B cell (primary cell): ENCODE results near the gene TBC1D1. TPM values are rescaled to one million over a fixed set of nuclear protein-coding genes. Genes with fewer than 3 reads are reported as not detected.

ENCODE experiments used
- ATAC-seq: fragments of 200-7000 bp; cut with Tn5 transposase; one replicate; pipeline ENCODE4 v1.10.0; 2021; ENCODE audit warnings: low read depth, mild to moderate bottlenecking, moderate number of reproducible peaks, moderate library complexity
- CTCF ChIA-PET: fragments of 350-600 bp; sonication (Branson Sonifier 250); formaldehyde crosslinking; loops from one replicate; lab custom pipeline; 2021; ENCODE audit warnings: antibody characterized with exemption, inconsistent platforms; lab: Charles Lee
- POLR2A ChIA-PET: fragments of 350-600 bp; sonication (Branson Sonifier 250); formaldehyde crosslinking; loops from one replicate; lab custom pipeline; 2021; ENCODE audit warnings: antibody characterized with exemption; lab: Charles Lee
- DNase-seq: peaks from one replicate; pipeline ENCODE4 v3.0.0; 2013
- H2AFZ ChIP-seq: 2 replicates; pipeline ENCODE4 v1.6.1; 2012; ENCODE audit warnings: mild to moderate bottlenecking, low read depth, low read length; ENCODE audit not compliant: insufficient read depth, poor library complexity, severe bottlenecking
- H3K27ac ChIP-seq, 2 donors: 1 replicate in 1 of 2; 2 replicates in 1 of 2; pipeline ENCODE4 v1.5.1; 2012 to 2013; ENCODE audit warnings: low read length in 2 of 2, mild to moderate bottlenecking in 2 of 2, moderate library complexity in 1 of 2
- H3K27me3 ChIP-seq, 4 experiments: fragments of 200-600 bp in 1 of 4; sonication (generic) in 1 of 4; replicated peaks in 1 of 4; 1 replicate in 2 of 4; 2 replicates in 2 of 4; pipeline versions ENCODE4 v1.6.1 to v1.7.0; 2013 to 2016; ENCODE audit warnings: low read length in 3 of 4, mild to moderate bottlenecking in 2 of 4, mixed read lengths in 1 of 4, moderate library complexity in 1 of 4; ENCODE audit not compliant: insufficient read depth in 4 of 4, control insufficient read depth in 3 of 4; ENCODE audit errors: control extremely low read depth in 1 of 4
- H3K36me3 ChIP-seq, 2 experiments: replicated peaks in 1 of 2; 1 replicate in 1 of 2; 2 replicates in 1 of 2; pipeline versions ENCODE4 v1.6.1 to v1.7.1; 2013; ENCODE audit warnings: low read length in 1 of 2; ENCODE audit not compliant: insufficient read depth in 2 of 2, control insufficient read depth in 1 of 2; ENCODE audit errors: control extremely low read depth in 1 of 2, extremely low read depth in 1 of 2
- H3K4me1 ChIP-seq, 2 donors: fragments of 200-600 bp in 1 of 2; sonication (generic) in 1 of 2; 1 replicate in 1 of 2; 2 replicates in 1 of 2; pipeline versions ENCODE4 v1.5.1 to v1.6.1; 2013 to 2017; ENCODE audit warnings: low read length in 2 of 2; ENCODE audit not compliant: control insufficient read depth in 2 of 2, insufficient read depth in 2 of 2
- H3K4me2 ChIP-seq: replicated peaks from 2 replicates; pipeline ENCODE3; 2012; ENCODE audit warnings: mild to moderate bottlenecking, low read depth, low read length; ENCODE audit not compliant: poor library complexity, severe bottlenecking
- H3K4me3 ChIP-seq, 5 experiments: fragments of 200-600 bp in 1 of 5; sonication (generic) in 1 of 5; 1 replicate in 3 of 5; 2 replicates in 2 of 5; pipeline versions ENCODE4 v1.5.1 to v1.7.0; 2011 to 2016; ENCODE audit warnings: low read length in 4 of 5, mild to moderate bottlenecking in 4 of 5, low read depth in 2 of 5, control low read depth in 1 of 5, moderate library complexity in 1 of 5; ENCODE audit not compliant: insufficient read depth in 1 of 5; ENCODE audit errors: control extremely low read depth in 1 of 5, extremely low read depth in 1 of 5
- H3K79me2 ChIP-seq: fragments of 200-600 bp; sonication (generic); one replicate; pipeline ENCODE4 v1.6.0; 2016; ENCODE audit warnings: low read length; ENCODE audit not compliant: control insufficient read depth, insufficient read depth
- H3K9ac ChIP-seq: fragments of 200-600 bp; sonication (generic); 2 replicates; pipeline ENCODE4 v1.6.1; 2017; ENCODE audit warnings: mild to moderate bottlenecking, low read length, moderate library complexity
- H3K9me3 ChIP-seq, 3 donors: one replicate each; pipeline versions ENCODE4 v1.6.1 to v1.7.1; 2013; ENCODE audit warnings: low read length in 2 of 3; ENCODE audit not compliant: control insufficient read depth in 2 of 3, insufficient read depth in 1 of 3; ENCODE audit errors: control extremely low read depth in 1 of 3
- H4K20me1 ChIP-seq: 2 replicates; pipeline ENCODE4 v1.6.0; 2012; ENCODE audit warnings: mild to moderate bottlenecking, low read length; ENCODE audit not compliant: insufficient read depth, control insufficient read depth, poor library complexity, severe bottlenecking
- H3K27ac Mint-ChIP-seq: one replicate; pipeline ENCODE4 v1.8.0; 2021; ENCODE audit warnings: mixed read lengths
- H3K27me3 Mint-ChIP-seq: one replicate; pipeline ENCODE4 v1.8.0; 2021; ENCODE audit warnings: mixed read lengths
- H3K4me1 Mint-ChIP-seq: one replicate; pipeline ENCODE4 v1.8.0; 2021; ENCODE audit warnings: mixed read lengths
- H3K4me3 Mint-ChIP-seq: one replicate; pipeline ENCODE4 v1.8.0; 2021; ENCODE audit warnings: mixed read lengths
- H3K9me3 Mint-ChIP-seq: one replicate; pipeline ENCODE4 v1.8.0; 2022; ENCODE audit warnings: mixed read lengths; ENCODE audit not compliant: insufficient read depth
- EZH2 ChIP-seq: IDR thresholded peaks from 2 replicates; pipeline ENCODE4 v1.6.1; 2012; ENCODE audit warnings: borderline replicate concordance, low read depth, mild to moderate bottlenecking, moderate library complexity, low read length; ENCODE audit not compliant: insufficient read depth, poor library complexity, severe bottlenecking
- WGBS: methylation state at CpG from one replicate; pipeline ENCODE4 v1.1.5; 2013; ENCODE audit warnings: missing lambda C conversion rate; ENCODE audit not compliant: insufficient coverage; 5-methylcytosine and 5-hydroxymethylcytosine counted together
- intact Hi-C: fragments of 100-400 bp; cut with micrococcal nuclease; formaldehyde crosslinking; loops from one replicate; pipeline ENCODE4 v1.10.0; 2022
- polyA plus RNA-seq: library from polyadenylated mRNA; depleted of rRNA; stranded (reverse); fragments of >200 nt; gene quantifications from 2 replicates; pipeline ENCODE4 v1.2.3, GENCODE V29; 2012
- total RNA-seq, 2 donors: library from RNA; stranded (reverse); fragments of 120-200 nt in 1 of 2; gene quantifications; 1 replicate in 1 of 2; 2 replicates in 1 of 2; pipeline versions ENCODE4 v1.2.3 to v1.2.4, GENCODE V29; 2013 to 2022
- TF ChIP-seq, protein P1 (sequence below): fragments of 200-600 bp; IDR thresholded peaks from one replicate; pipeline ENCODE4 v1.8.0; 2022; ENCODE audit warnings: antibody characterized with exemption, mild to moderate bottlenecking

TBC1D1 gene
- total and polyA plus RNA-seq, 2 donors (not counting 1 experiment from before 2014, with no cell fraction given), result 88.2 to 98.7 TPM

DNA sequence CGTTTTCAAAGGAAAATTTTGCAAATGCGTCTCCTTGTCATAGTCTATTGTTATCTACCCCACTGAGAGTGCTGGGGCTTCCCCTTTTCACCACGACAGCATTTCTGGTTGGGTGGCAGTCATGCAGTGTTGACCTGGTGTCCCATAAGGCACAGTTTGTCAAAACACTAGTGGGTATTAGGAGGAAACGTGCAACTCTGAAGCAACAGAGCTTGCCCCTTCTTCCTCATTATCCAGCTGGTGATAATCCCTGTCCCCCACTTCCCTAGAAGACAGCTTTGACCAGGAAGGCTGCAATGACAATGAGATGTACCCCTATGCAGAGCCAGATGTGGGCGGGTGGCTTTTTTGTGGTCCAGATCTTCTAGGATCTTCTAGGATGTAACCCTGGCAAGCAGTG lies 1.8 kb downstream of the TBC1D1 start:
- peak; percentile 61 for ATAC-seq
- H3K4me3 ChIP-seq, result peak overlapping the region in 4 of 5 experiments; percentile 72 to 91 (median 72)
- no peaks in the 10 kb centered on the region for H3K27me3 ChIP-seq
- Mint-ChIP-seq H3K27ac (peak overlapping the region; percentile 98), H3K4me3 (peak overlapping the region; percentile 91), H3K4me1 (peaks cover 71% of the 10 kb centered on the region), H3K27me3 (no peaks in the 10 kb centered on the region), H3K9me3 (no peaks in the 10 kb centered on the region)
- H3K27ac ChIP-seq, result peak overlapping the region; percentile 92 to 95
- H3K4me1 ChIP-seq, result peaks cover 51 to 58% of the 10 kb centered on the region in 2 donors
- ChIA-PET CTCF (interaction anchor here (1.1 to 4.0 kb wide), 5 partner anchors 42 to 143 kb away, joined by 3 to 23 read pairs (median 8); no protein-coding TSS in a partner anchor), POLR2A (interaction anchor here (3.0 kb wide), 1 partner anchor 66 kb away, joined by 20 read pairs; the partner anchor contains the start of gene PGM2)
- peaks cover 0 to 3% of the 10 kb centered on the region in 2 experiments for H3K36me3 ChIP-seq
- H3K9me3 ChIP-seq, result no peaks in the 10 kb centered on the region
- TF ChIP-seq EZH2, result no peak
- TF ChIP-seq, protein P1, sequence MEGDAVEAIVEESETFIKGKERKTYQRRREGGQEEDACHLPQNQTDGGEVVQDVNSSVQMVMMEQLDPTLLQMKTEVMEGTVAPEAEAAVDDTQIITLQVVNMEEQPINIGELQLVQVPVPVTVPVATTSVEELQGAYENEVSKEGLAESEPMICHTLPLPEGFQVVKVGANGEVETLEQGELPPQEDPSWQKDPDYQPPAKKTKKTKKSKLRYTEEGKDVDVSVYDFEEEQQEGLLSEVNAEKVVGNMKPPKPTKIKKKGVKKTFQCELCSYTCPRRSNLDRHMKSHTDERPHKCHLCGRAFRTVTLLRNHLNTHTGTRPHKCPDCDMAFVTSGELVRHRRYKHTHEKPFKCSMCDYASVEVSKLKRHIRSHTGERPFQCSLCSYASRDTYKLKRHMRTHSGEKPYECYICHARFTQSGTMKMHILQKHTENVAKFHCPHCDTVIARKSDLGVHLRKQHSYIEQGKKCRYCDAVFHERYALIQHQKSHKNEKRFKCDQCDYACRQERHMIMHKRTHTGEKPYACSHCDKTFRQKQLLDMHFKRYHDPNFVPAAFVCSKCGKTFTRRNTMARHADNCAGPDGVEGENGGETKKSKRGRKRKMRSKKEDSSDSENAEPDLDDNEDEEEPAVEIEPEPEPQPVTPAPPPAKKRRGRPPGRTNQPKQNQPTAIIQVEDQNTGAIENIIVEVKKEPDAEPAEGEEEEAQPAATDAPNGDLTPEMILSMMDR, result no peak
- H4K20me1 ChIP-seq, result peaks cover 27% of the 10 kb centered on the region
- H3K9ac ChIP-seq, result peak overlapping the region; percentile 79
- 29% methylated on average over 2 of the region's 5 CpGs for WGBS
- peaks cover 53% of the 10 kb centered on the region for H3K79me2 ChIP-seq
- DNase-seq, result peak; percentile 83
- H2AFZ ChIP-seq, result peak overlapping the region; percentile 47
- intact Hi-C loops, result loop anchor here (1.0 to 5.0 kb wide), 5 partner anchors 66 to 770 kb away; partner anchors contain the start of genes KLF3, PGM2 and RELL1
- peak overlapping the region; percentile 93 for H3K4me2 ChIP-seq

DNA sequence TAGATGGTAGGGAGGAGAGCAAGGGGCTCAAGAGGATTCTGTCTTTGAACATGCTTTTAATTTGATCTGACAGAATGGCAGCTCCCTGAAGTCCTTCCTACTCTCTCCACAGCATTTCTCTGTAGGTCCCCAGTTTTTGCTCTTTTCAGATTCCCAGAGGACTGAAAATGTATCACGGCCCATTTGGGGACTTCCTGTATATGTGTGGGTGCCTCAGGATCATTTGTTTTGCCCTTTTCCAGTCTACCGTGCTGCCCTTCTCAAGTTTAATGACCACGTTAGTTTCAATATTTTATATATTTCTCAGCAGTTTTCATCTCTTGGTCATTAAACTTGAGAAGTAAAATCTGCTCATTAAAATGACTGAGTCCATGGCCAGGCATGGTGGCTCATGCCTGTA lies 2.3 kb downstream of the TBC1D1 start:
- H3K4me1 Mint-ChIP-seq, result peaks cover 66% of the 10 kb centered on the region
- ChIA-PET CTCF (interaction anchor here (1.6 to 2.7 kb wide), 2 partner anchors 89 to 143 kb away, joined by 8 to 12 read pairs; no protein-coding TSS in a partner anchor), POLR2A (interaction anchor here (3.0 kb wide), 1 partner anchor 67 kb away, joined by 20 read pairs; the partner anchor contains the start of gene PGM2)
- Histone ChIP-seq H3K4me1 (peaks cover 49 to 57% of the 10 kb centered on the region in 2 donors), H4K20me1 (peaks cover 31% of the 10 kb centered on the region), H3K79me2 (peaks cover 58% of the 10 kb centered on the region), H2AFZ (peak overlapping the region; percentile 47), H3K4me2 (peak overlapping the region; percentile 93), H3K4me3 (peak overlapping the region in 4 of 5 experiments; percentile 72 to 91 (median 72)), H3K27me3 (no peaks in the 10 kb centered on the region), H3K9me3 (no peaks in the 10 kb centered on the region), H3K9ac (peak overlapping the region; percentile 79), H3K36me3 (peaks cover 0 to 3% of the 10 kb centered on the region in 2 experiments), H3K27ac (peak overlapping the region; percentile 92 to 95)
- H3K27ac Mint-ChIP-seq, result peak overlapping the region; percentile 98
- peak overlapping the region; percentile 91 for H3K4me3 Mint-ChIP-seq
- H3K9me3 Mint-ChIP-seq, result no peaks in the 10 kb centered on the region
- no CpG with 5 or more reads among the region's 3 CpGs for WGBS
- DNase-seq, result no peak
- ATAC-seq, result no peak
- no peak for TF ChIP-seq EZH2
- TF ChIP-seq, protein P1, result no peak
- intact Hi-C loops, result loop anchor here (5.0 kb wide), 2 partner anchors 144 to 769 kb away; partner anchors contain the start of gene KLF3
- H3K27me3 Mint-ChIP-seq, result no peaks in the 10 kb centered on the region
